Hepatocyte (in vitro differentiated cells): Measurements from ENCODE around the gene AGRP. TPM values are rescaled to one million over a fixed set of nuclear protein-coding genes. Genes with fewer than 3 reads are reported as not detected.

ENCODE experiments used
- DNase-seq: peaks from one replicate; pipeline ENCODE4 v3.0.0-alpha.2; 2016; ENCODE audit warnings: low spot score
- H2AFZ ChIP-seq: fragments of 200-600 bp; sonication (generic); 2 replicates; pipeline ENCODE4 v1.6.0; 2016; ENCODE audit warnings: antibody characterized with exemption, mild to moderate bottlenecking
- H3K27ac ChIP-seq: fragments of 200-600 bp; sonication (generic); 2 replicates; pipeline ENCODE4 v1.5.1; 2016; ENCODE audit warnings: mild to moderate bottlenecking
- H3K27me3 ChIP-seq: fragments of 200-600 bp; sonication (generic); 2 replicates; pipeline ENCODE4 v1.6.1; 2016
- H3K36me3 ChIP-seq: fragments of 200-600 bp; sonication (generic); replicated peaks from 2 replicates; pipeline ENCODE4 v1.5.1; 2016; ENCODE audit warnings: low read depth; ENCODE audit not compliant: insufficient read depth
- H3K4me1 ChIP-seq: fragments of 200-600 bp; sonication (generic); 2 replicates; pipeline ENCODE4 v1.5.1; 2016; ENCODE audit warnings: mild to moderate bottlenecking, moderate library complexity; ENCODE audit not compliant: insufficient read depth
- H3K4me2 ChIP-seq: fragments of 200-600 bp; sonication (generic); 2 replicates; pipeline ENCODE4 v1.6.0; 2016
- H3K4me3 ChIP-seq: fragments of 200-600 bp; sonication (generic); 2 replicates; pipeline ENCODE4 v1.5.1; 2016; ENCODE audit warnings: mild to moderate bottlenecking
- H3K79me2 ChIP-seq: fragments of 200-600 bp; sonication (generic); 2 replicates; pipeline ENCODE4 v1.6.0; 2017; ENCODE audit warnings: mild to moderate bottlenecking
- H3K9me2 ChIP-seq: fragments of 200-600 bp; sonication (generic); replicated peaks from 2 replicates; pipeline ENCODE4 v1.6.0; 2017; ENCODE audit warnings: mild to moderate bottlenecking; ENCODE audit not compliant: insufficient read depth
- H3K9me3 ChIP-seq: fragments of 200-600 bp; sonication (generic); 2 replicates; pipeline ENCODE4 v1.5.1; 2016; ENCODE audit warnings: low read depth, mild to moderate bottlenecking
- H4K20me1 ChIP-seq: fragments of 200-600 bp; sonication (generic); 2 replicates; pipeline ENCODE4 v1.6.0; 2016; ENCODE audit warnings: mild to moderate bottlenecking; ENCODE audit not compliant: insufficient read depth, poor library complexity, severe bottlenecking
- CTCF ChIP-seq: fragments of 200-600 bp; sonication (generic); IDR thresholded peaks from 2 replicates; pipeline ENCODE4 v1.5.1; 2016; ENCODE audit warnings: antibody characterized with exemption, mild to moderate bottlenecking; ENCODE audit not compliant: poor library complexity
- EZH2 ChIP-seq: fragments of 200-600 bp; sonication (generic); IDR thresholded peaks from 2 replicates; pipeline ENCODE4 v1.6.1; 2016; ENCODE audit warnings: antibody characterized with exemption, mild to moderate bottlenecking, borderline replicate concordance
- EZH2phosphoT487 ChIP-seq: fragments of 200-600 bp; sonication (generic); IDR thresholded peaks from one replicate; pipeline ENCODE4 v1.6.1; 2018; ENCODE audit warnings: antibody characterized with exemption, mild to moderate bottlenecking, low read depth, moderate library complexity; ENCODE audit not compliant: unreplicated experiment, severe bottlenecking
- WGBS: methylation state at CpG from one replicate; pipeline ENCODE4 v1.1.6; 2016; ENCODE audit warnings: low lambda C conversion rate; ENCODE audit errors: missing lambda C conversion rate; 5-methylcytosine and 5-hydroxymethylcytosine counted together
- polyA plus RNA-seq: library from polyadenylated mRNA; unstranded; fragments of >200 nt; fragmentation: Nextera tagmentation; extraction: Ambion mirVana; gene quantifications from 2 replicates; pipeline ENCODE4 v1.2.1, GENCODE V29; 2016
- total RNA-seq: library from RNA; depleted of rRNA; stranded (reverse); fragments of >200 nt; gene quantifications from 2 replicates; pipeline ENCODE4 v1.2.3, GENCODE V29; 2014

Gene AGRP
- total and polyA plus RNA-seq, 2 experiments from 2014 or later, result 0.93 to 1.9 TPM

DNA sequence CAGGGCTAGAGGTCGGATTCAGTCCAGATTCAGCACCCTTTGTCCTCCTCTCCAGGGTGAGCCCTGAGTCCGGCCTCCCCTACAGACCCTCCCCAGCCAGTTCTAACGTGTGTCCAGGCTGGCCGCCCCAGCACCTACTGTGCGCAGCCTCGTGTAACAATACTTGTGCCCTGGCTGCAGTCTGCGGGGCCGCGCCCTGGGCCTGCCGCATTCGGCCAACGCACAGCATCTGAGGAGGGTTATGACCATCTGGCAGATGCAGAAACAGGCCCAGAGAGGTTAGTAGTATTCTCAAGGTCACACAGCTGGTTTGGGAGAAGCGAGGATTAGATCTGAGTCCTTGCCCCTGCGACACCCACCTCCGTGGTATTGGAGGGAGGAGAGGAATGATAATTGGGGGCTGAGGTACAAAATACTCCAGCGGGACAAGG is 46.2 kb upstream of the AGRP start:
- DNase-seq, result no peak
- peaks cover 11% of the 10 kb centered on the region for H4K20me1 ChIP-seq
- no peaks in the 10 kb centered on the region for H3K27me3 ChIP-seq
- H3K27ac ChIP-seq, result peak overlapping the region; percentile 76
- peaks cover 24% of the 10 kb centered on the region for H3K4me1 ChIP-seq
- H2AFZ ChIP-seq, result peak overlapping the region; percentile 73
- peak overlapping the region; percentile 91 for H3K4me3 ChIP-seq
- TF ChIP-seq EZH2, result no peak
- TF ChIP-seq EZH2phosphoT487, result no peak
- no peak for TF ChIP-seq CTCF
- no peaks in the 10 kb centered on the region for H3K9me2 ChIP-seq
- peak overlapping the region; percentile 96 for H3K4me2 ChIP-seq
- peaks cover 33% of the 10 kb centered on the region for H3K79me2 ChIP-seq
- no peaks in the 10 kb centered on the region for H3K36me3 ChIP-seq
- no peaks in the 10 kb centered on the region for H3K9me3 ChIP-seq
- WGBS, result 10% methylated on average over 16 of the region's 16 CpGs

DNA sequence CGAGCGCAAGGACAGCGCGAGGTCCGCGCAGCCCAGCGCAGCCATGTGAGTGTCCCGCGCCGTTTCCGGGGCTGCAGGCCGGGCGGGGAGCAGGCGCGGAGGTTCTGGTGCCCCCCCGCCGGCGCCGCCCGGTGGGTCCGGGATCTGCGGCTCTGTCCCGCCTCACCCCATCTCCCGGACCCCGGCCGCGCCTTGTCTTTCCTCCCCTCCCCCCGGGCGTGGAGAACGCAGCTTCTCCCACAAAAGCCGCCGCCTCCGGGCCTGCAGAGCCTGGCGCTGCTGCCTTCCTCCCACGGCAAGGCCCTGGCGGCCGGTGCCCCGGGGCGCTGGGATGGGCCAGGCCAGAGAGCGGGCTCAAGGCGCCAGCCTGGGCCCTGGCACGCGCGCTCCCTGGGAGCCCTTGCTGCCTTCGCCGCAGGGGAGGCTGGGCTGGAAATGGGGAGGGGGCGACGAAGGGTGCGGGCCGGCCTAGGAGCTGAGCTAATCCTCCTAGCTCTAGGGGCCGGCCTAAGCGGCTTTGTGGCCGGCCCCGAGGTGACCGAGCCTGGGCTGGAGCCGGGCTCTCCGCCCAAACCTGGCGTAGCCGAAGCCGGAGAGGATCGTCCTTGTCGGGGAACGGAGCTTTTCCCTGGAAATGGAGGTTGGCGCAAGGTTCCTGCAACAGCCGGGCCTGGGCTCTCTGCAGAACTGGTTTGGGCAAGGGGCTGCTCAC is 45.7 kb upstream of the AGRP start:
- Histone ChIP-seq H3K9me3 (no peaks in the 10 kb centered on the region), H3K27me3 (no peaks in the 10 kb centered on the region), H3K36me3 (no peaks in the 10 kb centered on the region), H3K4me3 (peak overlapping the region; percentile 91), H3K4me1 (peaks cover 24% of the 10 kb centered on the region), H3K4me2 (peak overlapping the region; percentile 96), H4K20me1 (peaks cover 10% of the 10 kb centered on the region), H3K27ac (peak overlapping the region; percentile 76), H3K79me2 (peaks cover 33% of the 10 kb centered on the region), H2AFZ (peak overlapping the region; percentile 73), H3K9me2 (no peaks in the 10 kb centered on the region)
- peak; percentile 67 for DNase-seq
- no peak for TF ChIP-seq EZH2phosphoT487
- no peak for TF ChIP-seq CTCF
- no peak for TF ChIP-seq EZH2
- 2% methylated on average over 32 of the region's 65 CpGs for WGBS

- no peaks in the 10 kb centered on the region for H3K27me3 ChIP-seq
- DNase-seq, result peak; percentile 77
- peak within 1 kb of the TSS; percentile 91 for H3K4me3 ChIP-seq
- peaks cover 8% of the 10 kb centered on the region for H4K20me1 ChIP-seq
- H3K9me3 ChIP-seq, result no peaks in the 10 kb centered on the region
- H3K36me3 ChIP-seq, result no peaks in the 10 kb centered on the region
- 45% methylated on average over 16 of the region's 45 CpGs for WGBS
- peaks cover 24% of the 10 kb centered on the region for H3K4me1 ChIP-seq
- peaks cover 33% of the 10 kb centered on the region for H3K79me2 ChIP-seq
- peak within 1 kb of the TSS; percentile 78 for H2AFZ ChIP-seq
- peak within 1 kb of the TSS; percentile 96 for H3K4me2 ChIP-seq
- TF ChIP-seq CTCF (no peak), EZH2 (no peak), EZH2phosphoT487 (no peak)
- peak within 1 kb of the TSS; percentile 76 for H3K27ac ChIP-seq
- no peaks in the 10 kb centered on the region for H3K9me2 ChIP-seq
These were observed 45.0 kb upstream of the AGRP start, which contains the start of gene RIPOR1 for GRCh38 chr16:67528222-67528869. TSS of gene RIPOR1 (plus strand) at chr16:67528829. CDS start at chr16:67538447, 9,618 bp downstream.
